Measurements from ENCODE around the gene AFM.

DNA sequence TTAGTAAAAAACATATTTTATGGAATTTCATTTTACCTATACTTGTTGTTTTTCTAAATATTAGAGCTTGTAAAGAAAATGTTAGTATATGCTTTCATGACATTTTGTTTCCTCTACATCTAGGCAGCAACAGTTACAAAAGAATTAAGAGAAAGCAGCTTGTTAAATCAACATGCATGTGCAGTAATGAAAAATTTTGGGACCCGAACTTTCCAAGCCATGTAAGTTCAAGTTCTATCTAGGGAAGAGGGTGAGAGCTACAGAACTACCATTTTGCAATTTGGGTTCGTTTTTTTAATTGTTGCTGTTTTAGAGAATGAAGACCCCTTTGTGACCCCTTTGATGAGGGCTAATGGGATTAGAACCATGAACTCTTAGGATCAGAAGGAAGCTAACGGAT is 38.3 kb upstream of the AFM start:
- TF ChIP-seq AGO1 (IDR thresholded peaks at IDR 0.05; ENCODE audit: low read depth, low read length, poor library complexity, severe bottlenecking) (no peak), MTF1 (CRISPR knock-in tag; IDR thresholded peaks at IDR 0.05) (no peak), ATF7 (IDR thresholded peaks at IDR 0.05) (no peak), ATF7 (CRISPR knock-in tag; IDR thresholded peaks at IDR 0.05) (no peak), MAZ (IDR thresholded peaks at IDR 0.05; ENCODE audit: borderline replicate concordance, low read depth, low read length) (no peak), MAZ (CRISPR knock-in tag; IDR thresholded peaks at IDR 0.05; ENCODE audit: low read depth) (no peak), PAF1 (CRISPR knock-in tag; IDR thresholded peaks at IDR 0.05) (no peak), EZH2 (conservative IDR thresholded peaks at IDR 0.05; ENCODE audit: low read depth, low read length) (no peak), YY1 (IDR thresholded peaks at IDR 0.05; ENCODE audit: insufficient read depth, insufficient replicate concordance, low read depth, low read length) (no peak), MAFK (conservative IDR thresholded peaks at IDR 0.05 in 1 of 2, IDR thresholded peaks at IDR 0.05 in 1 of 2; ENCODE audit: low read length in 2 of 2) (no peak), KMT2B (CRISPR knock-in tag; IDR thresholded peaks at IDR 0.05) (no peak), SMAD1 (CRISPR knock-in tag; IDR thresholded peaks at IDR 0.05; ENCODE audit: borderline replicate concordance, low read depth) (no peak), KDM4B (CRISPR knock-in tag; IDR thresholded peaks at IDR 0.05) (no peak)
- TF ChIP-seq, protein P1, sequence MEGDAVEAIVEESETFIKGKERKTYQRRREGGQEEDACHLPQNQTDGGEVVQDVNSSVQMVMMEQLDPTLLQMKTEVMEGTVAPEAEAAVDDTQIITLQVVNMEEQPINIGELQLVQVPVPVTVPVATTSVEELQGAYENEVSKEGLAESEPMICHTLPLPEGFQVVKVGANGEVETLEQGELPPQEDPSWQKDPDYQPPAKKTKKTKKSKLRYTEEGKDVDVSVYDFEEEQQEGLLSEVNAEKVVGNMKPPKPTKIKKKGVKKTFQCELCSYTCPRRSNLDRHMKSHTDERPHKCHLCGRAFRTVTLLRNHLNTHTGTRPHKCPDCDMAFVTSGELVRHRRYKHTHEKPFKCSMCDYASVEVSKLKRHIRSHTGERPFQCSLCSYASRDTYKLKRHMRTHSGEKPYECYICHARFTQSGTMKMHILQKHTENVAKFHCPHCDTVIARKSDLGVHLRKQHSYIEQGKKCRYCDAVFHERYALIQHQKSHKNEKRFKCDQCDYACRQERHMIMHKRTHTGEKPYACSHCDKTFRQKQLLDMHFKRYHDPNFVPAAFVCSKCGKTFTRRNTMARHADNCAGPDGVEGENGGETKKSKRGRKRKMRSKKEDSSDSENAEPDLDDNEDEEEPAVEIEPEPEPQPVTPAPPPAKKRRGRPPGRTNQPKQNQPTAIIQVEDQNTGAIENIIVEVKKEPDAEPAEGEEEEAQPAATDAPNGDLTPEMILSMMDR (CRISPR knock-in tag; IDR thresholded peaks at IDR 0.05), result no peak
- TF ChIP-seq, protein P2, sequence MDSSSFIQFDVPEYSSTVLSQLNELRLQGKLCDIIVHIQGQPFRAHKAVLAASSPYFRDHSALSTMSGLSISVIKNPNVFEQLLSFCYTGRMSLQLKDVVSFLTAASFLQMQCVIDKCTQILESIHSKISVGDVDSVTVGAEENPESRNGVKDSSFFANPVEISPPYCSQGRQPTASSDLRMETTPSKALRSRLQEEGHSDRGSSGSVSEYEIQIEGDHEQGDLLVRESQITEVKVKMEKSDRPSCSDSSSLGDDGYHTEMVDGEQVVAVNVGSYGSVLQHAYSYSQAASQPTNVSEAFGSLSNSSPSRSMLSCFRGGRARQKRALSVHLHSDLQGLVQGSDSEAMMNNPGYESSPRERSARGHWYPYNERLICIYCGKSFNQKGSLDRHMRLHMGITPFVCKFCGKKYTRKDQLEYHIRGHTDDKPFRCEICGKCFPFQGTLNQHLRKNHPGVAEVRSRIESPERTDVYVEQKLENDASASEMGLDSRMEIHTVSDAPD (CRISPR knock-in tag; IDR thresholded peaks at IDR 0.05), result no peak
- TF ChIP-seq, protein P3, sequence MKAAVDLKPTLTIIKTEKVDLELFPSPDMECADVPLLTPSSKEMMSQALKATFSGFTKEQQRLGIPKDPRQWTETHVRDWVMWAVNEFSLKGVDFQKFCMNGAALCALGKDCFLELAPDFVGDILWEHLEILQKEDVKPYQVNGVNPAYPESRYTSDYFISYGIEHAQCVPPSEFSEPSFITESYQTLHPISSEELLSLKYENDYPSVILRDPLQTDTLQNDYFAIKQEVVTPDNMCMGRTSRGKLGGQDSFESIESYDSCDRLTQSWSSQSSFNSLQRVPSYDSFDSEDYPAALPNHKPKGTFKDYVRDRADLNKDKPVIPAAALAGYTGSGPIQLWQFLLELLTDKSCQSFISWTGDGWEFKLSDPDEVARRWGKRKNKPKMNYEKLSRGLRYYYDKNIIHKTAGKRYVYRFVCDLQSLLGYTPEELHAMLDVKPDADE (CRISPR knock-in tag; IDR thresholded peaks at IDR 0.05), result no peak
